Prostate gland (tissue), 2 donors: ENCODE measurements around the gene NEO1.

ENCODE experiments used
- CTCF ChIP-seq, 4 experiments: fragments of 200-600 bp in 2 of 4; fragments of 450-650 bp in 2 of 4; sonication (generic) in 2 of 4; IDR thresholded peaks; 1 replicate in 3 of 4; 2 replicates in 1 of 4; pipeline ENCODE4 v1.5.1; 2016 to 2019; ENCODE audit warnings: antibody characterized with exemption in 4 of 4, mild to moderate bottlenecking in 2 of 4, moderate library complexity in 2 of 4
- POLR2A ChIP-seq: fragments of 450-650 bp; IDR thresholded peaks from one replicate; pipeline ENCODE4 v1.6.1; 2016; ENCODE audit warnings: antibody characterized with exemption, mild to moderate bottlenecking
- POLR2AphosphoS5 ChIP-seq: sonication (generic); formaldehyde crosslinking; IDR thresholded peaks from one replicate; pipeline ENCODE4 v1.6.1; 2017; ENCODE audit warnings: antibody characterized with exemption

GRCh38 chr15:73240866-73241499, 188.7 kb downstream of the NEO1 start:
- TF ChIP-seq CTCF (IDR thresholded peaks at IDR 0.05) (peak; percentile 61 to 79 (median 76)), POLR2A (no peak), POLR2AphosphoS5 (peak; percentile 29)
